Fibroblast of villous mesenchyme (primary cell): ENCODE results near the gene RASSF3. TPM values are rescaled to one million over a fixed set of nuclear protein-coding genes. Genes with fewer than 3 reads are reported as not detected.

Experiments
- DNase-seq: peaks from one replicate; pipeline ENCODE4 v3.0.0-alpha.2; 2010; ENCODE audit warnings: low read depth
- H3K4me3 ChIP-seq: 2 replicates; pipeline ENCODE4 v1.5.1; 2011; ENCODE audit warnings: low read depth, mild to moderate bottlenecking, low read length
- CTCF ChIP-seq: IDR thresholded peaks from 2 replicates; pipeline ENCODE4 v1.5.1; 2012; ENCODE audit warnings: low read depth, mild to moderate bottlenecking, low read length; ENCODE audit not compliant: insufficient read depth
- total RNA-seq: library from RNA; depleted of rRNA; stranded (reverse); fragments of >200 nt; gene quantifications from 2 replicates; pipeline ENCODE4 v1.2.3, GENCODE V29; 2012

RASSF3 gene
- total RNA-seq, 1 donor = 31.1 TPM

- no peak for DNase-seq
- H3K4me3 ChIP-seq = no peak overlapping the region
- no peak for TF ChIP-seq CTCF
These were observed 123.6 kb downstream of the RASSF3 start for GRCh38 chr12:64733857-64734256.

GRCh38 chr12:64735442-64735841 is 125.1 kb downstream of the RASSF3 start:
- no peak for DNase-seq
- no peak overlapping the region for H3K4me3 ChIP-seq
- no peak for TF ChIP-seq CTCF

- no peak for DNase-seq
- no peak for TF ChIP-seq CTCF
- H3K4me3 ChIP-seq = no peak overlapping the region
These were observed 126.5 kb downstream of the RASSF3 start for GRCh38 chr12:64736771-64737170.

- no peak for TF ChIP-seq CTCF
- DNase-seq = no peak
- no peak overlapping the region for H3K4me3 ChIP-seq
These were observed 127.2 kb downstream of the RASSF3 start for GRCh38 chr12:64737539-64737938.

- TF ChIP-seq CTCF = no peak
- no peak overlapping the region for H3K4me3 ChIP-seq
- DNase-seq = peak; percentile 19
These were observed 129.5 kb downstream of the RASSF3 start for GRCh38 chr12:64739778-64740177.

GRCh38 chr12:64740646-64741045 is 130.4 kb downstream of the RASSF3 start:
- TF ChIP-seq CTCF = no peak
- DNase-seq = no peak
- no peak overlapping the region for H3K4me3 ChIP-seq

- TF ChIP-seq CTCF = no peak
- H3K4me3 ChIP-seq = no peak overlapping the region
- DNase-seq = no peak
These were observed 132.1 kb downstream of the RASSF3 start for GRCh38 chr12:64742416-64742815.
